Measurements from ENCODE around the gene TPBGL. TPM values are rescaled to one million over a fixed set of nuclear protein-coding genes. Genes with fewer than 3 reads are reported as not detected.

TPBGL gene
- total and polyA plus RNA-seq, 2 donors (not counting 3 experiments of a cell fraction or from before 2014, with no cell fraction given), result not detected

- Histone ChIP-seq H2AFZ (ENCODE audit: low read depth, low read length) (no peak overlapping the region), H3K9me3 (replicated peaks; ENCODE audit: control insufficient read depth, insufficient read depth, low read length) (no peaks in the 10 kb centered on the region), H3K79me2 (ENCODE audit: control insufficient read depth, insufficient read depth, low read length) (no peaks in the 10 kb centered on the region), H3K4me3 (replicated peaks in 1 of 3; ENCODE audit: insufficient read depth in 1 of 3, low read depth in 1 of 3, low read length in 3 of 3) (no peak overlapping the region), H3K36me3 (ENCODE audit: control insufficient read depth in 2 of 2, extremely low read depth in 1 of 2, insufficient read depth in 2 of 2, low read length in 2 of 2) (no peaks in the 10 kb centered on the region), H3K27ac (ENCODE audit: insufficient read depth, low read depth, low read length) (no peak overlapping the region), H4K20me1 (replicated peaks; ENCODE audit: control insufficient read depth, extremely low read depth, insufficient read depth, low read length) (no peaks in the 10 kb centered on the region), H3K27me3 (ENCODE audit: control insufficient read depth in 2 of 2, insufficient read depth in 2 of 2, low read length in 2 of 2) (peaks cover 15% of the 10 kb centered on the region in 2 experiments), H3K9ac (replicated peaks; ENCODE audit: extremely low read depth, insufficient read depth, low read length) (no peak overlapping the region), H3K4me1 (ENCODE audit: control insufficient read depth, extremely low read depth, insufficient read depth, low read length) (no peaks in the 10 kb centered on the region), H3K9me1 (replicated peaks; ENCODE audit: control insufficient read depth, extremely low read depth, insufficient read depth, low read length) (no peaks in the 10 kb centered on the region), H3K4me2 (ENCODE audit: insufficient read depth, low read length) (no peak overlapping the region)
- CTCF ChIA-PET, result interaction anchor here (0.7 to 2.6 kb wide), 7 partner anchors 9 to 190 kb away, joined by 3 to 12 read pairs (median 6); partner anchors contain the start of gene TPBGL
- TF ChIP-seq MYC (IDR thresholded peaks at IDR 0.05; ENCODE audit: low read depth, low read length) (no peak), MAX (IDR thresholded peaks at IDR 0.05; ENCODE audit: insufficient read depth, insufficient read length) (no peak), EZH2 (IDR thresholded peaks at IDR 0.05; ENCODE audit: borderline replicate concordance, low read depth, low read length, severe bottlenecking) (no peak), POLR2A (IDR thresholded peaks at IDR 0.05; ENCODE audit: low read depth, low read length) (no peak), JUN (IDR thresholded peaks at IDR 0.05; ENCODE audit: borderline replicate concordance, insufficient read depth, insufficient read length, low read depth) (no peak), CTCF (IDR thresholded peaks at IDR 0.05; ENCODE audit: extremely low read depth in 1 of 2, insufficient read depth in 1 of 2, low read depth in 1 of 2, low read length in 2 of 2) (no peak), FOS (IDR thresholded peaks at IDR 0.05; ENCODE audit: borderline replicate concordance, insufficient read depth, low read length) (no peak), GATA2 (IDR thresholded peaks at IDR 0.05; ENCODE audit: insufficient read depth, insufficient read length, low read depth, low read length) (no peak), POLR2AphosphoS5 (IDR thresholded peaks at IDR 0.05; ENCODE audit: insufficient read depth, low read depth, low read length) (no peak)
- BruUV-seq (replicated peaks), result no TSS peak
- dilution Hi-C loops (cut with MboI; ENCODE audit: extremely low pct_ligation_motif_present, low sequenced_read_pairs) (no loop called here), intact Hi-C loops (cut with micrococcal nuclease) (no loop called here)
- FAIRE-seq (no peak), DNase-seq (ENCODE audit: low read depth, low spot score) (no peak)
- POLR2A ChIA-PET, result no interaction called here
Measured at GRCh38 chr11:75212411-75212810, 28.2 kb upstream of the TPBGL start.

All from endothelial cell of umbilical vein (primary cell).